H1 (cell line): ENCODE measurements around the gene ZFP1. TPM values are rescaled to one million over a fixed set of nuclear protein-coding genes. Genes with fewer than 3 reads are reported as not detected.

Source experiments
- CTCF ChIA-PET: fragments of 300-600 bp; sonication (Branson Sonifier 250); formaldehyde crosslinking; loops from one replicate; lab custom pipeline; 2021; ENCODE audit not compliant: partially characterized antibody; lab: Charles Lee
- POLR2A ChIA-PET: fragments of 300-600 bp; sonication (Branson Sonifier 250); formaldehyde crosslinking; loops from one replicate; lab custom pipeline; 2021; ENCODE audit warnings: inconsistent platforms; ENCODE audit not compliant: partially characterized antibody; lab: Charles Lee
- DNase-seq, 2 experiments: peaks; one replicate each; pipeline versions ENCODE4 v3.0.0 to v3.0.0-alpha.2; 2010 to 2022; ENCODE audit warnings: low spot score in 2 of 2, low read depth in 1 of 2, mixed read lengths in 1 of 2
- FAIRE-seq: peaks from 2 replicates; lab custom pipeline; 2011; peaks lifted over from hg19 to GRCh38; lab: Jason Lieb, UNC
- H2AFZ ChIP-seq: 2 replicates; pipeline ENCODE4 v1.8.1; 2012; ENCODE audit warnings: low read length, inconsistent platforms
- H2AK5ac ChIP-seq: 2 replicates; pipeline ENCODE4 v1.6.1; 2013; ENCODE audit warnings: low read depth, low read length
- H2BK120ac ChIP-seq: replicated peaks from 2 replicates; pipeline ENCODE3; 2013; ENCODE audit warnings: low read depth, low read length, inconsistent platforms
- H2BK12ac ChIP-seq: 2 replicates; pipeline ENCODE4 v1.6.1; 2013; ENCODE audit warnings: low read depth, low read length
- H2BK15ac ChIP-seq: 2 replicates; pipeline ENCODE4 v1.6.1; 2013; ENCODE audit warnings: low read length
- H2BK20ac ChIP-seq: 2 replicates; pipeline ENCODE4 v1.6.1; 2013; ENCODE audit warnings: low read length
- H2BK5ac ChIP-seq: 2 replicates; pipeline ENCODE4 v1.6.1; 2013; ENCODE audit warnings: low read depth, low read length
- H3K14ac ChIP-seq: 2 replicates; pipeline ENCODE4 v1.6.1; 2013; ENCODE audit warnings: inconsistent platforms; ENCODE audit not compliant: insufficient read length
- H3K18ac ChIP-seq: 2 replicates; pipeline ENCODE4 v1.6.1; 2013; ENCODE audit warnings: low read length; ENCODE audit errors: extremely low read depth
- H3K23ac ChIP-seq: 2 replicates; pipeline ENCODE4 v1.6.1; 2013; ENCODE audit warnings: inconsistent platforms; ENCODE audit not compliant: insufficient read length
- H3K23me2 ChIP-seq: 2 replicates; pipeline ENCODE4 v1.6.1; 2013; ENCODE audit warnings: low read depth, low read length
- H3K27ac ChIP-seq: 2 replicates; pipeline ENCODE4 v1.6.1; 2011; ENCODE audit warnings: low read depth, low read length, inconsistent platforms
- H3K27me3 ChIP-seq, 4 experiments: replicated peaks in 1 of 4; 1 replicate in 1 of 4; 2 replicates in 3 of 4; pipeline versions ENCODE4 v1.6.1 to v1.8.1; 2011 to 2013; ENCODE audit warnings: low read length in 3 of 4, mild to moderate bottlenecking in 3 of 4, inconsistent platforms in 2 of 4, mixed read lengths in 2 of 4, moderate library complexity in 1 of 4; ENCODE audit not compliant: control insufficient read depth in 3 of 4, insufficient read depth in 3 of 4; ENCODE audit errors: extremely low read depth in 1 of 4
- H3K36me3 ChIP-seq, 4 experiments: 2 replicates each; pipeline versions ENCODE4 v1.6.1 to v1.8.1; 2011 to 2013; ENCODE audit warnings: mild to moderate bottlenecking in 4 of 4, low read length in 3 of 4, moderate library complexity in 2 of 4, control low read depth in 1 of 4, inconsistent platforms in 1 of 4; ENCODE audit not compliant: insufficient read depth in 4 of 4, control insufficient read depth in 2 of 4
- H3K4ac ChIP-seq: replicated peaks from 2 replicates; pipeline ENCODE3; 2013; ENCODE audit warnings: low read length, low read depth, mixed read lengths, inconsistent platforms; ENCODE audit not compliant: insufficient read length
- H3K4me1 ChIP-seq, 4 experiments: replicated peaks in 1 of 4; 1 replicate in 1 of 4; 2 replicates in 3 of 4; pipeline versions ENCODE4 v1.6.1 to v1.8.1; 2011 to 2013; ENCODE audit warnings: low read length in 3 of 4, inconsistent platforms in 2 of 4, mixed read lengths in 1 of 4; ENCODE audit not compliant: insufficient read depth in 4 of 4, control insufficient read depth in 3 of 4
- H3K4me2 ChIP-seq, 2 experiments: 2 replicates each; pipeline versions ENCODE4 v1.6.1 to v1.8.1; 2011 to 2013; ENCODE audit warnings: low read depth in 2 of 2, low read length in 2 of 2, control low read depth in 1 of 2, inconsistent platforms in 1 of 2, mild to moderate bottlenecking in 1 of 2; ENCODE audit not compliant: insufficient read depth in 1 of 2
- H3K4me3 ChIP-seq, 4 experiments: fragments of 200-600, 300-600 bp in 1 of 4; sonication (generic), shearing (Covaris generic), sonication (Bioruptor Twin) in 1 of 4; 2 replicates each; pipeline versions ENCODE4 v1.5.1 to v1.8.1; 2011 to 2016; ENCODE audit warnings: low read length in 4 of 4, low read depth in 3 of 4, control low read depth in 2 of 4, inconsistent platforms in 2 of 4, mild to moderate bottlenecking in 2 of 4, mixed read lengths in 1 of 4, moderate library complexity in 1 of 4; ENCODE audit not compliant: insufficient read depth in 2 of 4; ENCODE audit errors: extremely low read depth in 1 of 4
- H3K56ac ChIP-seq: replicated peaks from 2 replicates; pipeline ENCODE3; 2013; ENCODE audit warnings: low read depth, mild to moderate bottlenecking, mixed read lengths, low read length, inconsistent platforms; ENCODE audit not compliant: insufficient read length
- H3K79me1 ChIP-seq: 2 replicates; pipeline ENCODE4 v1.6.1; 2013; ENCODE audit warnings: low read depth, low read length, control low read depth
- H3K79me2 ChIP-seq, 2 experiments: 2 replicates each; pipeline versions ENCODE4 v1.6.1 to v1.8.1; 2012 to 2013; ENCODE audit warnings: low read length in 2 of 2, mild to moderate bottlenecking in 2 of 2, inconsistent platforms in 1 of 2; ENCODE audit not compliant: insufficient read depth in 2 of 2, control insufficient read depth in 1 of 2
- H3K9ac ChIP-seq, 4 experiments: replicated peaks in 1 of 4; 1 replicate in 1 of 4; 2 replicates in 3 of 4; pipeline versions ENCODE4 v1.6.1 to v1.8.1; 2011 to 2013; ENCODE audit warnings: low read depth in 3 of 4, low read length in 3 of 4, control low read depth in 2 of 4, mild to moderate bottlenecking in 2 of 4, moderate library complexity in 2 of 4, inconsistent platforms in 1 of 4; ENCODE audit errors: extremely low read depth in 1 of 4
- H3K9me3 ChIP-seq, 2 experiments: 2 replicates each; pipeline versions ENCODE4 v1.6.1 to v1.8.1; 2012 to 2013; ENCODE audit warnings: mild to moderate bottlenecking in 2 of 2, moderate library complexity in 2 of 2, control low read depth in 1 of 2, inconsistent platforms in 1 of 2, low read depth in 1 of 2, low read length in 1 of 2, mixed read lengths in 1 of 2; ENCODE audit not compliant: insufficient read depth in 2 of 2
- H4K20me1 ChIP-seq, 2 experiments: replicated peaks in 1 of 2; 2 replicates each; pipeline versions ENCODE3 to v1.8.1; 2011 to 2013; ENCODE audit warnings: inconsistent platforms in 2 of 2, low read length in 2 of 2, mild to moderate bottlenecking in 1 of 2; ENCODE audit not compliant: insufficient read depth in 2 of 2, control insufficient read depth in 1 of 2
- H4K5ac ChIP-seq: 2 replicates; pipeline ENCODE4 v1.6.1; 2013; ENCODE audit warnings: low read length, low read depth, mixed read lengths, inconsistent platforms; ENCODE audit not compliant: insufficient read length
- H4K8ac ChIP-seq: 2 replicates; pipeline ENCODE4 v1.8.0; 2013; ENCODE audit warnings: mild to moderate bottlenecking, moderate library complexity, low read length, inconsistent platforms; ENCODE audit not compliant: insufficient read depth; ENCODE audit errors: extremely low read depth
- H4K91ac ChIP-seq: replicated peaks from 2 replicates; pipeline ENCODE3; 2013; ENCODE audit warnings: low read length, mixed read lengths, inconsistent platforms; ENCODE audit not compliant: insufficient read length
- BACH1 ChIP-seq: IDR thresholded peaks from 2 replicates; pipeline ENCODE4 v1.6.1; 2012; ENCODE audit warnings: low read length, improper control_type of control experiment
- CBX5 ChIP-seq: fragments of 300-800, 300-1000 bp; sonication (generic); IDR thresholded peaks from 2 replicates; pipeline ENCODE4 v1.7.1; 2016; ENCODE audit warnings: antibody characterized with exemption, low read length, low read depth
- CTBP2 ChIP-seq: IDR thresholded peaks from 2 replicates; pipeline ENCODE4 v1.7.0; 2011; ENCODE audit warnings: borderline replicate concordance, mild to moderate bottlenecking, moderate library complexity, mixed read lengths, low read length; ENCODE audit not compliant: insufficient read depth, insufficient read length
- KDM4A ChIP-seq: IDR thresholded peaks from one replicate; pipeline ENCODE4 v1.7.1; 2012; ENCODE audit warnings: low read depth, mild to moderate bottlenecking, moderate library complexity, low read length, inconsistent platforms; ENCODE audit not compliant: severe bottlenecking
- WGBS, 2 experiments: shearing (Covaris generic) in 1 of 2; methylation state at CpG; one replicate each; pipeline versions ENCODE4 v1.1.6 to v1.1.7; 2013 to 2015; ENCODE audit warnings: low lambda C conversion rate in 2 of 2, mixed read lengths in 2 of 2, inconsistent platforms in 1 of 2, low coverage in 1 of 2, missing lambda C conversion rate in 1 of 2; ENCODE audit not compliant: insufficient replicate concordance in 2 of 2, insufficient coverage in 1 of 2, insufficient read length in 1 of 2; ENCODE audit errors: extremely low coverage in 1 of 2, missing lambda C conversion rate in 1 of 2; 5-methylcytosine and 5-hydroxymethylcytosine counted together
- polyA plus RNA-seq, 7 experiments: library from polyadenylated mRNA; depleted of rRNA in 3 of 7; stranded (reverse) in 5 of 7; unstranded in 2 of 7; fragments of >200 nt in 5 of 7; fragments of 200-250 nt in 2 of 7; gene quantifications; 1 replicate in 5 of 7; 2 replicates in 1 of 7; 4 replicates in 1 of 7; pipeline versions ENCODE4 v1.2.1 to v1.2.3, GENCODE V29; 2011 to 2013; ENCODE audit warnings: missing spikeins in 2 of 7, mixed read lengths in 2 of 7
- total RNA-seq: library from RNA; stranded (reverse); fragmentation: NEBNext Ultra II Directional; extraction: Animal tissue kit (Norgen Biotek cat#: 25700); gene quantifications from 2 replicates; pipeline ENCODE4 v1.2.1, GENCODE V29; 2021

The ZFP1 gene
- total and polyA plus RNA-seq, 2 of the 8 experiments (the other 6 are each of a cell fraction or from before 2014, with no cell fraction given), result 4.0 to 11.2 TPM

DNA sequence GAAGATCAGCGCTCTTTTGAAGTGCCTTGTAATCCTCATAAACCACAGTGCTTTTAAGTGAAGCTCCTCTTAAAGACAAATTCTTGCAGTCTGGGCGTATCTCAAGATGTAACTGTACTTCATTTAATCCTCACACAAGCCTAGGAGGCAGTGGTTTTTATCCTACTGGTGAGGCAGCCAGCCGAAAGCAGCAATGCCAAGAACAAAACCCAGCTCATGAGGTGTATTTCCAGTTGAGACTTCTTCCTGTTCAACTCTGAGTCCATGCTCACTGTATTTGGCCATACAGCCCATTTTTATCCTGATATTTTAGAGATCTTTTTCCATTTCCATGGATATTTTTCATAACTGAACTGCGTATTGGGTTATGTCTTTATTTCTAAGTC lies 44.9 kb downstream of the ZFP1 start:
- Histone ChIP-seq H3K27me3 (no peaks in the 10 kb centered on the region), H2BK120ac (no peak overlapping the region), H3K79me2 (no peaks in the 10 kb centered on the region), H3K23ac (no peak overlapping the region), H4K5ac (no peak overlapping the region), H3K9ac (no peak overlapping the region), H3K4me2 (no peak overlapping the region), H3K14ac (no peak overlapping the region), H2BK15ac (no peak overlapping the region), H4K8ac (no peak overlapping the region), H3K23me2 (no peaks in the 10 kb centered on the region), H2AFZ (no peak overlapping the region), H4K20me1 (no peaks in the 10 kb centered on the region), H3K4me3 (no peak overlapping the region), H3K9me3 (no peaks in the 10 kb centered on the region), H3K27ac (no peak overlapping the region), H3K56ac (no peak overlapping the region), H2BK5ac (no peak overlapping the region), H4K91ac (no peak overlapping the region), H3K79me1 (no peaks in the 10 kb centered on the region), H3K4ac (no peak overlapping the region), H3K36me3 (no peaks in the 10 kb centered on the region), H3K18ac (no peak overlapping the region), H2AK5ac (no peak overlapping the region), H2BK20ac (no peak overlapping the region), H3K4me1 (peaks cover 0 to 2% (median 0%) of the 10 kb centered on the region in 4 experiments; a peak in 3 of 7 replicates), H2BK12ac (no peak overlapping the region)
- 87% methylated on average over 4 of the region's 4 CpGs; no CpG with 5 or more reads in 1 of the 2 experiments for WGBS, 2 experiments
- DNase-seq (no peak), FAIRE-seq (no peak)
- CTCF ChIA-PET, result interaction anchor here (0.7 kb wide), 1 partner anchor 220 kb away, joined by 5 read pairs; no protein-coding TSS in a partner anchor
- TF ChIP-seq KDM4A, result no peak
- TF ChIP-seq CBX5, result no peak
- TF ChIP-seq CTBP2, result no peak
- no peak for TF ChIP-seq BACH1
- POLR2A ChIA-PET, result no interaction called here
